Stomach smooth muscle (tissue), 2 donors: ENCODE measurements around the gene FAM174C.
A peak's percentile ranks its signal among the peaks of the same experiment; 100 is the strongest.

ENCODE experiments used
- H3K27ac ChIP-seq: one replicate; pipeline ENCODE4 v1.7.0; 2013; ENCODE audit warnings: mild to moderate bottlenecking, low read length, inconsistent platforms
- H3K27me3 ChIP-seq, 2 donors: one replicate each; pipeline ENCODE4 v1.7.0; 2013; ENCODE audit warnings: low read length in 2 of 2; ENCODE audit not compliant: insufficient read depth in 2 of 2, control insufficient read depth in 1 of 2
- H3K36me3 ChIP-seq, 2 donors: one replicate each; pipeline ENCODE4 v1.7.0; 2013; ENCODE audit warnings: low read length in 2 of 2; ENCODE audit not compliant: control insufficient read depth in 2 of 2, insufficient read depth in 2 of 2
- H3K4me1 ChIP-seq: one replicate; pipeline ENCODE4 v1.7.0; 2013; ENCODE audit warnings: low read length; ENCODE audit not compliant: control insufficient read depth, insufficient read depth
- H3K4me3 ChIP-seq, 2 donors: one replicate each; pipeline ENCODE4 v1.7.0; 2013; ENCODE audit warnings: low read length in 2 of 2
- H3K9ac ChIP-seq, 2 donors: one replicate each; pipeline ENCODE4 v1.7.0; 2013; ENCODE audit warnings: low read length in 2 of 2, mild to moderate bottlenecking in 1 of 2
- H3K9me3 ChIP-seq, 2 donors: one replicate each; pipeline ENCODE4 v1.7.0; 2013; ENCODE audit warnings: low read length in 2 of 2; ENCODE audit not compliant: control insufficient read depth in 2 of 2
- donor health status: healthy.
- donor health status: Pancreatic carcinoma.

FAM174C gene

DNA sequence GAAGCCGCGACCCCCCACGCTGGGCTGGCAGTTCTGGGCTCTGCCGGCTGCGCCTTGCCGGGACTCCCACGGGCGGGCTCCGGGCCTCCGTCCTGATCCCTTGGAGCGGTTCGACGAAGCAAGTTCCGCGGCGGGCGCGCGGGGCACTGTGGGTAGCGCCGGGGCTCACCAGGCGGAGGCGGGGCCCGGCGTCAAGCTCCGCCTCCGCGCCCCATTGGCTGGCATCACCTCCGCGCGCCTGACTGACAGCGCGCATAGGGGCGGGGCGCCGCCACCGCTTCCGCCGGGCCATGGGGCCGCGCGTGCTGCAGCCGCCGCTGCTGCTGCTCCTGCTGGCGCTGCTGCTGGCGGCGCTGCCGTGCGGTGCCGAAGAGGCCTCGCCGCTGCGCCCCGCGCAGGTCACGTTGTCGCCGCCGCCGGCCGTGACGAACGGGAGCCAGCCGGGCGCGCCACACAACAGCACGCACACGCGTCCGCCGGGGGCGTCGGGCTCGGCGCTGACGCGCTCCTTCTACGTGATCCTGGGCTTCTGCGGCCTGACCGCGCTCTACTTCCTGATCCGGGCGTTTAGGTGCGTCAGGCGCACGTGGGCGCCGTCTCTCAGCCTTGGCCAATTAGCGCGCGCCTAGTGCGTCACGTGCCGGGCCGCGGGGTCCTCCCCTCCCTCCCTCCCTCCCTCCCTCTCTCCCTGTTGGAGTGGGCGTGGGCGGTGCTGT, at the start of gene FAM174C:
FAM174C (plus strand) TSS at position 271 of the 716 bp plus-strand sequence; CDS start at position 291, 20 bp downstream.
- H3K4me3 ChIP-seq = peak within 1 kb of the TSS; percentile 77 to 85
- H3K4me1 ChIP-seq = peaks cover 62% of the 10 kb centered on the region
- H3K36me3 ChIP-seq = peaks cover 38 to 41% of the 10 kb centered on the region in 2 donors
- no peaks in the 10 kb centered on the region for H3K27me3 ChIP-seq
- peak within 1 kb of the TSS; percentile 87 for H3K27ac ChIP-seq
- no peaks in the 10 kb centered on the region for H3K9me3 ChIP-seq
- peak within 1 kb of the TSS; percentile 73 to 86 for H3K9ac ChIP-seq

DNA sequence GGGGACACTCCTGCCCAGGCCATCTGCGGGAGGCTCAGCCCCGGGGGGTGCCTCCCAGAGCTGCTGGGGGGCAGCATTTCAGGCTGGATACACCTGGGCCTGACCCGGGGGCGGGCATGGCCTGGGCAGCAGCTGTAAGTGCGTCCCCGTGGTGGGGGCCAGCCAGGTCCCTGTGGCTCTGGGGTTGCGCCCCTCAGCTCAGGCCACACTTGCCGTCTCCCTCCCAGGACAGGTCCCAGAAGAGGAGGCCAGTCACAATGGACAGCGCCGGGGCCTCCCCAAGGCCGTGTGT, 49.2 kb upstream of the FAM174C start:
- peaks cover 11 to 12% of the 10 kb centered on the region in 2 donors for H3K36me3 ChIP-seq
- H3K4me1 ChIP-seq = peaks cover 12% of the 10 kb centered on the region
- H3K27ac ChIP-seq = no peak overlapping the region
- H3K9me3 ChIP-seq = no peaks in the 10 kb centered on the region
- H3K4me3 ChIP-seq = no peak overlapping the region
- H3K27me3 ChIP-seq = no peaks in the 10 kb centered on the region
- no peak overlapping the region for H3K9ac ChIP-seq

DNA sequence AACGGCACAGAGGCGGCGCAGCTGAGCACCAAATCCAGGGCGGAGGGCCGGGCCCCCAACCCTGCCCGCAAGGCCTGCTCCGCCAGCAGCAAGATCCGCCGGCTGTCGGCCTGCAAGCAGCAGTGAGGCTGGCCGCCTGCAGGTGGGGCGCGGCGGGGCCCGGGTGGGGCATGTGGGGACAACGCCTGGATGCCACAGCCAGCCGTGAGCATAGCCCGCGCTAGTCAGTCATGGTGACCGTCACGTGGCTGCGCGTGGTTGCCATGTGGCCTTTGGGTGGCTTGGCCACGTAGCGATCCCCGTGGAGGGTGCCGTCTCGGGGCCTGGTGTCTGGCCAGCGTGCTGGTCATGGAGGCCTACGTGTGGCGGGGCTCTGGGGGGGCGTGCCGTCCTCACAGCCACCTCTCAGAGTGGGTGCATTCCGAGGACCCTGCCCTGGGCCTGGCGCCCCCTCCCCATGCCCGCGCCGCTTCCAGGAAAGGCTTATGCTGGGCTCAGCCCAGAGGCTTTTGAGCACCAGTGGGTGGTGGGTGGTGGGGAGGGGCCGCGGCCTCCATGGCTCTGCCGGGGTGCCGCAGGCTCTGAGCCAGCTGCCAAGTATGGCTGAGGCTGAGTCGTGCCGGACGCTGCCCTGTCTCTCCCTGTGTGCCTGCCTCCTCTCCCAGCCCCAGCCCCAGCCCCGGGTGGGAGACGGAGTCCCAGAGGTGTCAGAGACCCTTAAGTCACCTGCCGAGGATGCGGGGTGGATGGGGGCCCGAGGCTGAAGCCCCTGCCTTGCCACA, 48.6 kb upstream of the FAM174C start:
- Histone ChIP-seq H3K9me3 (no peaks in the 10 kb centered on the region), H3K4me3 (no peak overlapping the region), H3K36me3 (peaks cover 7 to 10% of the 10 kb centered on the region in 2 donors), H3K27ac (no peak overlapping the region), H3K4me1 (peaks cover 9% of the 10 kb centered on the region), H3K27me3 (no peaks in the 10 kb centered on the region), H3K9ac (no peak overlapping the region)

DNA sequence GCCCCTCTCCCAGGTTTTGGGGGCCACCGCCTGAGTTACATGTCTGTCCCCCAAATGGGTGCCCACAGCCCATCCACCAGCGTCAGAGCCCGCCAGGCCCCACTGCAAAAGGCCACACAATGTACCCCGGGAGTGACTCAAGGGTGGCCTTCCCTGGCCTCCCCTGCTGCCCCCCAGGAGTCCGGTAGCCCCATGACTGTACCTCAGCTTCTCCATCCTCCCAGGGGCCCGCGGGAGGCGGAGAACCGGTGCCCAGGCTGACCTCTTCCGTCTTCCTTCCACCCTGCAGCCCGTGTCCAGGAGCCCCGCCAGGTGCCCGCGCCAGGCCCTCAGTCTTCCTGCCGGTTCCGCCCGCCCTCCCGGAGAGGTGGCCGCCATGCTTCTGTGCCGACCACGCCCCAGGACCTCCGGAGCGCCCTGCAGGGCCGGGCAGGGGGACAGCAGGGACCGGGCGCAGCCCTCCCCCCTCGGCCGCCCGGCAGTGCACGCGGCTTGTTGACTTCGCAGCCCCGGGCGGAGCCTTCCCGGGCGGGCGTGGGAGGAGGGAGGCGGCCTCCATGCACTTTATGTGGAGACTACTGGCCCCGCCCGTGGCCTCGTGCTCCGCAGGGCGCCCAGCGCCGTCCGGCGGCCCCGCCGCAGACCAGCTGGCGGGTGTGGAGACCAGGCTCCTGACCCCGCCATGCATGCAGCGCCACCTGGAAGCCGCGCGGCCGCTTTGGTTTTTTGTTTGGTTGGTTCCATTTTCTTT, 47.9 kb upstream of the FAM174C start:
- no peaks in the 10 kb centered on the region for H3K9me3 ChIP-seq
- peaks cover 7 to 10% of the 10 kb centered on the region in 2 donors for H3K36me3 ChIP-seq
- peaks cover 10% of the 10 kb centered on the region for H3K4me1 ChIP-seq
- no peaks in the 10 kb centered on the region for H3K27me3 ChIP-seq
- H3K4me3 ChIP-seq = no peak overlapping the region
- no peak overlapping the region for H3K27ac ChIP-seq
- no peak overlapping the region for H3K9ac ChIP-seq

DNA sequence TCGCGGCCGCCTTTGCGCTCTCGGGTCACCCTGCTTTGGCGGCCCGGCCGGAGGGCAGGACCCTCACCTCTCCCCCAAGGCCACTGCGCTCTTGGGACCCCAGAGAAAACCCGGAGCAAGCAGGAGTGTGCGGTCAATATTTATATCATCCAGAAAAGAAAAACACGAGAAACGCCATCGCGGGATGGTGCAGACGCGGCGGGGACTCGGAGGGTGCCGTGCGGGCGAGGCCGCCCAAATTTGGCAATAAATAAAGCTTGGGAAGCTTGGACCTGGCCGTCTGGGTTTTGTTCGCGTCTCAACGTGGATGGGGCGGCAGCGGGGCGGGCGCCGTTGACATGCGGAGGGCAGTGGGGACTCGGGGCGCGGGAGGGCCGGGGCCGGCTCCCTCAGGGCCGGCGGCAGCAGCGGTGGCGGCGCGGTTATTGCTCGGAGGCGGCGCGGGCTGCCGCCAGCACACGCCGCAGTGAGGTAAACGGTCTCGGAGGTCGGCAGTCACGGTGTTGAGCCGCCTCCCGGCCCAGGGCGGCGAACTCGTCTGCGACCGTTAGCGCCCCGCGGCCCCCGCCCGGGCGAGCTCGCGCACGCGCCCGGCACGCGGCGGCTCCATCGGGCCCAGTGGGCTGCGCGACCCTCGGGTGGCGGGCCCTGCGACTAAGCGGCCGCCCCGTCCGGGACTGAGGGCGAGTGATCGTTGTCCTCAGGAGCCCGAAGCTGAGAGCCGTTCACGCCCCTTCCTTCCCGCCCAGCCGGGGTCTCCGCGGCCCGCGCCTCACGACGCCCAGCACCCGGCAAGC, 47.0 kb upstream of the FAM174C start:
- peaks cover 18% of the 10 kb centered on the region for H3K4me1 ChIP-seq
- H3K36me3 ChIP-seq = peaks cover 0 to 8% of the 10 kb centered on the region in 2 donors
- H3K9ac ChIP-seq = no peak overlapping the region
- no peaks in the 10 kb centered on the region for H3K9me3 ChIP-seq
- H3K27ac ChIP-seq = no peak overlapping the region
- H3K27me3 ChIP-seq = no peaks in the 10 kb centered on the region
- H3K4me3 ChIP-seq = no peak overlapping the region

DNA sequence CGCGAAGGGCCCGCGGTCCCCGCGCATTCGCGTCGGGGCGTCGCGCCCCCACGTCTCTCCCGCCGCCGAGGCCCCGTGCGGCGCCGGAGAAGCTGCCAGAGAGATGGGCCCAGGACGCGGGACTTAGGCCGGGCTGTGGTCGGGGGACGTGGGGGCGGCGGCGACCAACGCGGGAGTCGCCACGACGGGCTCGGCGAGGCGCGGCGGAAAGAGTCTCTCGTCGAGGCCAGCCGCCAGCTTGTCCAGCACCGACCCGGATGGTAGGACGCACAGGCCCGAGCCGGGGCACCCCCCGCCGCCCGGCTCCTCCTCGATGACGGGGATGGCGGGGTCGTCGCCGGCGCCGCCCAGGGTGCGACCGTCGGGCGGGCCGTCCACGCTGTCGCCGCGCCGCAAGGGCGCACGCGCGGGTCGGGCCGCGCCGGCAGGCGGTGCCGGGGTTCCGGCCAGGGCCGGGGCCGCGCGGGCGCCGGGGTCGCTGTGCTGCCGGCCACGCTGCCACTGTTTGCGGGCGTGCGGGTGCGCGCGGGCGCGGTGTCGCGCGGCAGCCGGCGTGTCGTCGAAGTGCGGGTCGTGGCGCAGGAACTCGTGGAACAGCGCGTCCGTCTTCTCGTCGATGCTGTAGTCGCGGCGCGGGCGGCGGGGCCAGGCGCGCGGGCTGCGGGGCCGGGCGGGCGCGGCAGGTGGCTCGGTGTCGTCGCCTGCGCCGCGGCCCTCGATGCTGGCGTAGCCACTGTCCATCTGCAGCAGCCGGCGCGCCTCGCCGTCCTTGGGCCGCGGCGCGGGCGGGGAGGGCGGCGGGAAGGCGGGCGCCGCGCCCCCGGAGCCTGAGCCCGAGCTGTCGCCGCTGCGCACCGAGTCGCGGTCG, 46.0 kb upstream of the FAM174C start:
- no peaks in the 10 kb centered on the region for H3K27me3 ChIP-seq
- H3K4me3 ChIP-seq = no peak overlapping the region
- peaks cover 18% of the 10 kb centered on the region for H3K4me1 ChIP-seq
- H3K9me3 ChIP-seq = no peaks in the 10 kb centered on the region
- H3K27ac ChIP-seq = no peak overlapping the region
- peaks cover 0 to 8% of the 10 kb centered on the region in 2 donors for H3K36me3 ChIP-seq
- H3K9ac ChIP-seq = no peak overlapping the region

DNA sequence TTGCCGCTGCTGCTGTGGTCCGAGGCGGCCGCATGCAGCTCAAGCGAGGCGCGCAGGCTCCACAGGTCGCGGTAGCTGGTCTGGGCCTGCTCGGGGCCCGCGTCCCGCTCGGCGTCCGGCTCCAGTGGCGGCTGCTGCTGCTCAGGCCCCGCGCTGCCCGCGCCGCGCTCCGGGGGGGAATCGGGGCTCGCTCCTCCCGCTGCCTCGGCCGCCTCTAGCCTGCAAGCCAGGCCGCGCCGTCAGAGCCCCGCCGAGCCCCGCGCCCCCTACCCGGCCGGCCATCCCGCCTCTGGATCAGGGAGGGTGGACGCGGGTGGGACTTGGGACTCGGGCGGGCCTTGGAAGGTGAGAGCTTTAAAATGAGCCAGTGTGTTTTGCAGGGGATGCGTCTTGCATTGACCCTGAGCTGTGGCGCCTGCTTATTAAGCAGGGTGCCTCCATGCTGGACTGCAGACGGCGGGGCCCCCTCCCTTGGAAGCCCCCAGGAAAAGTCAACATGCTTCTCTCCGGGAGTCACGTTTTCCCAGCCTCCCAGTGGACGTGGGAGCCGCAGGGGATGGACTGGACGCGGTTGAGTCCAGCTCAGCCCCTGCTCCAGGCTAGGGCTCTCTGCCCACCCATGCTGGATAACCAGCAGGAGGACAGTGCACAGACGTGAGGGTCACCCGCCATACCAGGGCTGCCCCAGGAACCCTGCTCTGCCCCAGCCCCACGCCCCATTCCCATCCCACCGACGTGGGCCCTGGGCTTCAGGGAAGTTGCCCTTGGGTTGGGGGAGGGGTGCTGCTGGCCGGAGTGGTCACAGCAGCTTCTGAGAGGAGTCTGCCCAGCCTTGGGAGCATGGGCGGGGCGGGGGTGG, 45.2 kb upstream of the FAM174C start:
- H3K9me3 ChIP-seq = no peaks in the 10 kb centered on the region

DNA sequence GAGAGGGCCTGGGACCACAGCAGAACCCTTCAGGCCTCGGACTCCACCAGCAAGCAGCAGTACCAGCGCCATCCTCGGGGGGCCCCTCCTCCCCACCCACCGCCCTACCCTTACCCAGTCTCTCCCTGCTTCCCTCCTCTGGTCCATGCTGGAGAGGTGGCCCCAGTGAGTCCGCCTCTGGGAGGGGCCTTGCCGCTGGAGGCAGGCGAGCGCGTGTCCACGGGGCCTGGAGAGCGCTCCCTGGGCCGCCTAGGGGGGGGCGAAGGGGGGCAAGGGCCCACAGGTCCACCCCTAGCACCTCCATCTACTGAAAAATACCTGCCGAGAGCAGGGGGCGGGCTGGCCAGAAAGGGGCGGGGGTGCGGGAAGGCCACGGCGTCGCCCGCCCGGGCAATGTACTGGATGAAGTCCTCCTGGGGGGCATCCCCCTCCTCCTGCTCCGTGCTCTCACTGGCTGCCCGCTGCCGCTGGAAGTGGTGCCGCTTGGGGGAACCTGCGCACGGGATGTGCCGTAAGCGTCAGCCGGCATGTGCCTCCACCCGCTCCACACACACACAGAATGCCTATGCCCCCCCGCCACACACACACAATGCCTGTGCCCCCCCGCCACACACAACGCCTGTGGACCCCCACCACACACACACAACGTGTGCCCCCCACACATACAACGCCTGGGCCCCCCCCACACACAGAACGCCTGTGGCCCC, 44.4 kb upstream of the FAM174C start:
- Histone ChIP-seq H3K4me3 (no peak overlapping the region), H3K36me3 (peaks cover 0 to 4% of the 10 kb centered on the region in 2 donors), H3K9me3 (no peaks in the 10 kb centered on the region), H3K9ac (no peak overlapping the region), H3K27me3 (no peaks in the 10 kb centered on the region), H3K4me1 (peaks cover 18% of the 10 kb centered on the region), H3K27ac (no peak overlapping the region)

More for the DNA sequence above, 45.2 kb upstream of the FAM174C start:
- Histone ChIP-seq H3K9ac (no peak overlapping the region), H3K27ac (no peak overlapping the region), H3K27me3 (no peaks in the 10 kb centered on the region), H3K4me3 (no peak overlapping the region), H3K36me3 (peaks cover 0 to 4% of the 10 kb centered on the region in 2 donors), H3K4me1 (peaks cover 18% of the 10 kb centered on the region)
